Esophagus muscularis mucosa (tissue), 4 donors: ENCODE results near the gene LTB4R. TPM values are rescaled to one million over a fixed set of nuclear protein-coding genes. Genes with fewer than 3 reads are reported as not detected.

Source experiments
- DNase-seq: peaks from one replicate; pipeline ENCODE4 v3.0.0-alpha.2; 2017; ENCODE audit errors: extremely low spot score
- H3K27ac ChIP-seq, 4 donors: fragments of 200-600 bp; sonication (generic); replicated peaks in 1 of 4; 1 replicate in 3 of 4; 2 replicates in 1 of 4; pipeline ENCODE4 v1.5.1; 2016 to 2019; ENCODE audit warnings: mild to moderate bottlenecking in 1 of 4
- H3K27me3 ChIP-seq, 4 donors: fragments of 200-600 bp; sonication (generic); one replicate each; pipeline versions ENCODE4 v1.5.1 to v1.6.0; 2016 to 2019
- H3K36me3 ChIP-seq, 4 donors: fragments of 200-600 bp; sonication (generic); one replicate each; pipeline ENCODE4 v1.5.1; 2016 to 2019
- H3K4me1 ChIP-seq, 4 donors: fragments of 200-600 bp; sonication (generic); one replicate each; pipeline ENCODE4 v1.5.1; 2016 to 2019
- H3K4me3 ChIP-seq, 4 donors: fragments of 200-600 bp; sonication (generic); 1 replicate in 2 of 4; 2 replicates in 2 of 4; pipeline ENCODE4 v1.5.1; 2016 to 2019; ENCODE audit warnings: mild to moderate bottlenecking in 4 of 4, moderate library complexity in 1 of 4
- H3K9me3 ChIP-seq, 4 donors: fragments of 200-600 bp; sonication (generic); 1 replicate in 3 of 4; 2 replicates in 1 of 4; pipeline ENCODE4 v1.5.1; 2016 to 2019
- CTCF ChIP-seq, 3 experiments: fragments of 200-600 bp in 2 of 3; fragments of 450-650 bp in 1 of 3; sonication (generic) in 2 of 3; IDR thresholded peaks; one replicate each; pipeline ENCODE4 v1.5.1; 2017 to 2019; ENCODE audit warnings: antibody characterized with exemption in 3 of 3, mild to moderate bottlenecking in 2 of 3, moderate library complexity in 1 of 3
- EP300 ChIP-seq: sonication (generic); formaldehyde crosslinking; IDR thresholded peaks from one replicate; pipeline ENCODE4 v1.6.1; 2017; ENCODE audit warnings: antibody characterized with exemption
- POLR2A ChIP-seq: fragments of 450-650 bp; IDR thresholded peaks from one replicate; pipeline ENCODE4 v1.6.1; 2017; ENCODE audit warnings: antibody characterized with exemption, moderate library complexity, mild to moderate bottlenecking, low read depth
- POLR2AphosphoS5 ChIP-seq, 2 donors: sonication (generic); formaldehyde crosslinking; IDR thresholded peaks; one replicate each; pipeline ENCODE4 v1.6.1; 2017; ENCODE audit warnings: antibody characterized with exemption in 2 of 2
- WGBS: methylation state at CpG from one replicate; pipeline ENCODE4 v1.1.5; 2018; 5-methylcytosine and 5-hydroxymethylcytosine counted together
- intact Hi-C: fragments of 100-400 bp; cut with DNase I; formaldehyde crosslinking; loops from one replicate; pipeline ENCODE4 v1.15.1; 2023
- total RNA-seq, 4 donors: library from RNA; depleted of rRNA; stranded (reverse); fragments of >200 nt; gene quantifications; one replicate each; pipeline versions ENCODE4 v1.1.0 to v1.2.1, GENCODE V29; 2016

The LTB4R gene
- total RNA-seq, 4 donors from 2014 or later = 0.42 to 6.0 (median 2.9) TPM

DNA sequence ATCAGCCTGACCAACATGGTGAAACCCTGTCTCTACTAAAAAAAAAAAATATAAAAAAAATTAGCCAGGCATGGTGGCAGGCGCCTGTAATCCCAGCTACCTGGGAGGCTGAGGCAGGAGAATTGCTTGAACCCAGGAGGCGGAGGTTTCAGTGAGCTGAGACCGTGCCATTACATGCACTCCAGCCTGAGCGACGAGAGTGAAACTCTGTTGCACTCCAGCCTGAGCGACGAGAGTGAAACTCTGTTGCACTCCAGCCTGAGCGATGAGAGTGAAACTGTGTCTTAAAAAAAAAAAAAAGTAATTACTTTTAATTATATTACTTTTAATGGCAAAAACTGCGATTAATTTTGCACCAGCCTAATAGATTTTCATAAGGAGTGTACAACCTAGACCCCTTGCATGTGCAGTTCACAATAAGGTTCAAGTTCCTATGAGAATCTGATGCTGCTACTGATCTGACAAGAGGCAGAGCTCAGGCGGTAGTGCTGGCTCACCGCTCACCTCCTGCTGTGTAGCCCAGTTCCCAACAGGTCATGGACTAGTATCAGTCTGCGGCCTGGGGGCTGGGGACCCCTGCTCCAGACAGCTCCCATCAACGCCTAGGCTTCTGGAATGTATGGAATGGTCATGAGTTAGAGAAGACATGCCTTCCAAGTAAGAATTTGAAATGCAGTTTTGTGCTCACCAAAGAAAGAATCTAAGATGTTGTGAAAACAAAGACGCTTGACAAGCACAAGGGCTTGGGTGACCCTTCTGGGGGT is 10.1 kb downstream of the LTB4R start:
- Histone ChIP-seq H3K4me1 (peaks cover 2 to 14% (median 7%) of the 10 kb centered on the region in 4 donors), H3K9me3 (no peaks in the 10 kb centered on the region), H3K36me3 (peaks cover 0 to 71% (median 5%) of the 10 kb centered on the region in 4 donors), H3K27me3 (peaks cover 0 to 44% (median 13%) of the 10 kb centered on the region in 4 donors), H3K4me3 (no peak overlapping the region), H3K27ac (no peak overlapping the region)
- WGBS = 84% methylated on average over 14 of the region's 14 CpGs
- no peak for TF ChIP-seq POLR2A
- no peak for TF ChIP-seq POLR2AphosphoS5 (IDR thresholded peaks at IDR 0.05)
- no peak for TF ChIP-seq EP300
- TF ChIP-seq CTCF (IDR thresholded peaks at IDR 0.05) = no peak
- DNase-seq = no peak
- intact Hi-C loops = no loop called here

DNA sequence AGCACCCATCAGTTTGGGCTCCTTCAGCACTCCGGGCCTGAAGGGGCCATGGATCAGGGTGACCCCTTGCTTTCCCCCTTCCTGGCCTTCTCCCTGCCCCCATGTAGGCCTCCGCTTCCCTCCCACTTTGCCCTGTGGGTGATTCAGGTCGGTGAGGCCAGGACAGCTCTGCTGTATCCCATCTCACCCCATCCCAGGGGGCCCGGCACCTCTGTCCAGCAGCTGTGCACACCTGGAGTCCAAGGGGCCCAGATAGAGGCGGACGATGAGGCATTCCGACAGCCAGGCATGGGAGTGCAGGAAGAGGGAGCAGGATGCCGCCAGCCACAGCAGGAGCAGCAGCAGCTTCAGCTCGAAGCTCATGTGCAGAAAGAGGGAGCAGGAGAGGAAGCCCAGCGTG is 11.4 kb downstream of the LTB4R start:
- Histone ChIP-seq H3K27me3 (peaks cover 0 to 32% (median 9%) of the 10 kb centered on the region in 4 donors), H3K4me3 (no peak overlapping the region), H3K9me3 (no peaks in the 10 kb centered on the region), H3K4me1 (peaks cover 0 to 6% (median 0%) of the 10 kb centered on the region in 4 donors), H3K36me3 (peaks cover 0 to 71% (median 5%) of the 10 kb centered on the region in 4 donors), H3K27ac (no peak overlapping the region)
- DNase-seq = no peak
- WGBS = 54% methylated on average over 6 of the region's 10 CpGs
- TF ChIP-seq CTCF (IDR thresholded peaks at IDR 0.05) (no peak), EP300 (no peak)
- intact Hi-C loops = no loop called here

- Histone ChIP-seq H3K4me3 (no peak overlapping the region), H3K27ac (no peak overlapping the region), H3K4me1 (peaks cover 0 to 5% (median 0%) of the 10 kb centered on the region in 4 donors), H3K27me3 (peaks cover 0 to 25% (median 8%) of the 10 kb centered on the region in 4 donors), H3K36me3 (peaks cover 0 to 71% (median 5%) of the 10 kb centered on the region in 4 donors), H3K9me3 (no peaks in the 10 kb centered on the region)
- 34% methylated on average over 3 of the region's 3 CpGs for WGBS
- no peak for TF ChIP-seq POLR2AphosphoS5 (IDR thresholded peaks at IDR 0.05)
- TF ChIP-seq EP300 = no peak
- TF ChIP-seq POLR2A = no peak
- TF ChIP-seq CTCF (IDR thresholded peaks at IDR 0.05) = no peak
- no peak for DNase-seq
- intact Hi-C loops = no loop called here
These were observed 12.0 kb downstream of the LTB4R start for GRCh38 chr14:24323341-24323740.

- intact Hi-C loops = no loop called here
- no peak overlapping the region for H3K27ac ChIP-seq
- 79% methylated on average over 4 of the region's 6 CpGs for WGBS
- TF ChIP-seq CTCF (IDR thresholded peaks at IDR 0.05) (no peak), POLR2AphosphoS5 (IDR thresholded peaks at IDR 0.05) (no peak), EP300 (no peak), POLR2A (no peak)
- H3K36me3 ChIP-seq = peaks cover 0 to 72% (median 5%) of the 10 kb centered on the region in 4 donors
- DNase-seq = no peak
- peaks cover 0 to 5% (median 2%) of the 10 kb centered on the region in 4 donors for H3K4me1 ChIP-seq
- H3K4me3 ChIP-seq = no peak overlapping the region
- no peaks in the 10 kb centered on the region for H3K9me3 ChIP-seq
- H3K27me3 ChIP-seq = peaks cover 0 to 18% (median 5%) of the 10 kb centered on the region in 4 donors
These were observed 12.7 kb downstream of the LTB4R start for GRCh38 chr14:24324024-24324423.
